Vagina (tissue), 2 donors: ENCODE data around the gene PLEKHJ1. TPM values are rescaled to one million over a fixed set of nuclear protein-coding genes. Genes with fewer than 3 reads are reported as not detected.

Experiments
- DNase-seq, 2 donors: peaks; one replicate each; pipeline ENCODE4 v3.0.0-alpha.2; 2017; ENCODE audit errors: extremely low spot score in 2 of 2
- H3K27ac ChIP-seq: fragments of 200-600 bp; sonication (generic); one replicate; pipeline ENCODE4 v1.5.1; 2019
- H3K27me3 ChIP-seq: fragments of 200-600 bp; sonication (generic); one replicate; pipeline ENCODE4 v1.5.1; 2019
- H3K36me3 ChIP-seq, 2 donors: fragments of 200-600 bp; sonication (generic); one replicate each; pipeline ENCODE4 v1.5.1; 2017 to 2019
- H3K4me1 ChIP-seq: fragments of 200-600 bp; sonication (generic); one replicate; pipeline ENCODE4 v1.5.1; 2019
- H3K4me3 ChIP-seq, 2 donors: fragments of 200-600 bp; sonication (generic); 1 replicate in 1 of 2; 2 replicates in 1 of 2; pipeline ENCODE4 v1.5.1; 2016 to 2019
- H3K9me3 ChIP-seq: fragments of 200-600 bp; sonication (generic); one replicate; pipeline ENCODE4 v1.5.1; 2019
- POLR2A ChIP-seq, 2 donors: fragments of 450-650 bp; IDR thresholded peaks; one replicate each; pipeline ENCODE4 v1.6.1; 2017; ENCODE audit warnings: antibody characterized with exemption in 2 of 2, mild to moderate bottlenecking in 2 of 2, moderate library complexity in 2 of 2
- POLR2AphosphoS5 ChIP-seq, 2 donors: sonication (generic); formaldehyde crosslinking; IDR thresholded peaks; one replicate each; pipeline ENCODE4 v1.9.0; 2017; ENCODE audit warnings: antibody characterized with exemption in 2 of 2, mild to moderate bottlenecking in 2 of 2, low read depth in 1 of 2; ENCODE audit not compliant: insufficient read depth in 1 of 2
- intact Hi-C: fragments of 100-400 bp; cut with DNase I; formaldehyde crosslinking; loops from one replicate; pipeline ENCODE4 v1.15.1; 2023
- total RNA-seq: library from RNA; depleted of rRNA; stranded (reverse); fragments of >200 nt; gene quantifications from one replicate; pipeline ENCODE4 v1.2.3, GENCODE V29; 2016
- TF ChIP-seq, protein P1 (sequence below), 3 experiments: fragments of 450-650 bp in 2 of 3; fragments of 200-600 bp in 1 of 3; sonication (generic) in 1 of 3; IDR thresholded peaks; one replicate each; pipeline ENCODE4 v1.5.1; 2017 to 2019; ENCODE audit warnings: antibody characterized with exemption in 3 of 3, mild to moderate bottlenecking in 2 of 3, moderate library complexity in 2 of 3

PLEKHJ1 gene
- total RNA-seq, 1 donor from 2014 or later = 30.7 TPM

GRCh38 chr19:2229103-2230032, 6.8 kb downstream of the PLEKHJ1 start:
- Histone ChIP-seq H3K36me3 (peaks cover 0 to 43% of the 10 kb centered on the region in 2 donors), H3K4me1 (peaks cover 12% of the 10 kb centered on the region), H3K27me3 (no peaks in the 10 kb centered on the region), H3K27ac (no peak overlapping the region), H3K9me3 (no peaks in the 10 kb centered on the region), H3K4me3 (no peak overlapping the region)
- TF ChIP-seq, protein P1, sequence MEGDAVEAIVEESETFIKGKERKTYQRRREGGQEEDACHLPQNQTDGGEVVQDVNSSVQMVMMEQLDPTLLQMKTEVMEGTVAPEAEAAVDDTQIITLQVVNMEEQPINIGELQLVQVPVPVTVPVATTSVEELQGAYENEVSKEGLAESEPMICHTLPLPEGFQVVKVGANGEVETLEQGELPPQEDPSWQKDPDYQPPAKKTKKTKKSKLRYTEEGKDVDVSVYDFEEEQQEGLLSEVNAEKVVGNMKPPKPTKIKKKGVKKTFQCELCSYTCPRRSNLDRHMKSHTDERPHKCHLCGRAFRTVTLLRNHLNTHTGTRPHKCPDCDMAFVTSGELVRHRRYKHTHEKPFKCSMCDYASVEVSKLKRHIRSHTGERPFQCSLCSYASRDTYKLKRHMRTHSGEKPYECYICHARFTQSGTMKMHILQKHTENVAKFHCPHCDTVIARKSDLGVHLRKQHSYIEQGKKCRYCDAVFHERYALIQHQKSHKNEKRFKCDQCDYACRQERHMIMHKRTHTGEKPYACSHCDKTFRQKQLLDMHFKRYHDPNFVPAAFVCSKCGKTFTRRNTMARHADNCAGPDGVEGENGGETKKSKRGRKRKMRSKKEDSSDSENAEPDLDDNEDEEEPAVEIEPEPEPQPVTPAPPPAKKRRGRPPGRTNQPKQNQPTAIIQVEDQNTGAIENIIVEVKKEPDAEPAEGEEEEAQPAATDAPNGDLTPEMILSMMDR (IDR thresholded peaks at IDR 0.05) = no peak
- TF ChIP-seq POLR2A (IDR thresholded peaks at IDR 0.05) (no peak), POLR2AphosphoS5 (IDR thresholded peaks at IDR 0.05; ENCODE audit: insufficient read depth in 1 of 2, low read depth in 1 of 2) (no peak)
- DNase-seq = no peak
- intact Hi-C loops = no loop called here

GRCh38 chr19:2228157-2229030, 7.7 kb downstream of the PLEKHJ1 start:
- intact Hi-C loops = no loop called here
- Histone ChIP-seq H3K27me3 (no peaks in the 10 kb centered on the region), H3K36me3 (peaks cover 0 to 39% of the 10 kb centered on the region in 2 donors), H3K4me3 (no peak overlapping the region), H3K4me1 (peaks cover 3% of the 10 kb centered on the region), H3K9me3 (no peaks in the 10 kb centered on the region), H3K27ac (no peak overlapping the region)
- TF ChIP-seq, protein P1 (IDR thresholded peaks at IDR 0.05) = no peak
- no peak for TF ChIP-seq POLR2AphosphoS5 (IDR thresholded peaks at IDR 0.05; ENCODE audit: insufficient read depth in 1 of 2, low read depth in 1 of 2)
- no peak for TF ChIP-seq POLR2A (IDR thresholded peaks at IDR 0.05)
- no peak for DNase-seq

DNA sequence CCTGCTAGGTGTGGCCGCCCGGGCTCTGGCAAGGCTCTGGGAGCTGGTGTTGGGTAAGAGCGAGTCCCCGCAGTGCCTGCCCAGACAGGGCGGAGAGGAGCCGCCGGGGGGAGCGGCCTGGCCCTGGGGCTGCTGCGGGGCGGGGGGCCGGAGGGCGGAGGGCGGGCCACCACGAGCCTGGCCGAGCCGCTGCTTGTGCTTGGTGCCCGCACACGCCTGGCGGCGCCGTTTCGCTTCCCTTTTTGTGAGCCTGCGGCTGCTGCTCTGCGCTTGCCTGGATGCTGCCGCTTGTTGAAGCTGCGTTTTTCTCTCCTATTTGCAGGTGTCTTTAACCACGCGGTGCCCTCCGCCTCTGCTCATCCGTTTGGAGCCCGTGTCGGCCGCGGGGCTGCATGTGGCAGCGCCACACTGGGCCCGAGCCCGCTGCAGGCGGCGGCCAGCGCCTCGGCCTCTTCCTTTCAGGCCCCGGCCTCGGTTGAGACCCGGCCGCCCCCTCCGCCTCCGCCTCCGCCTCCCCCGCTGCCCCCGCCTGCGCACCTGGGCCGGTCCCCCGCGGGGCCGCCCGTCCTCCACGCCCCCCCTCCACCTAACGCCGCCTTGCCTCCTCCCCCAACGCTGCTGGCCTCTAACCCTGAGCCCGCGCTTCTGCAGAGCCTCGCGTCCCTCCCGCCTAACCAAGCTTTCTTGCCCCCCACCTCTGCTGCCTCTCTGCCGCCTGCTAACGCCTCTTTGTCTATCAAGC, 8.5 kb downstream of the PLEKHJ1 start:
- no peak for TF ChIP-seq POLR2A (IDR thresholded peaks at IDR 0.05)
- no peak for TF ChIP-seq POLR2AphosphoS5 (IDR thresholded peaks at IDR 0.05; ENCODE audit: insufficient read depth in 1 of 2, low read depth in 1 of 2)
- TF ChIP-seq, protein P1 (IDR thresholded peaks at IDR 0.05) = no peak
- Histone ChIP-seq H3K27ac (no peak overlapping the region), H3K4me1 (no peaks in the 10 kb centered on the region), H3K4me3 (no peak overlapping the region), H3K9me3 (no peaks in the 10 kb centered on the region), H3K36me3 (peaks cover 0 to 33% of the 10 kb centered on the region in 2 donors), H3K27me3 (no peaks in the 10 kb centered on the region)
- DNase-seq = no peak
- intact Hi-C loops = no loop called here

GRCh38 chr19:2226840-2227360, 9.2 kb downstream of the PLEKHJ1 start:
- intact Hi-C loops = no loop called here
- no peak overlapping the region for H3K27ac ChIP-seq
- H3K9me3 ChIP-seq = no peaks in the 10 kb centered on the region
- peaks cover 0 to 33% of the 10 kb centered on the region in 2 donors for H3K36me3 ChIP-seq
- H3K27me3 ChIP-seq = no peaks in the 10 kb centered on the region
- no peak overlapping the region for H3K4me3 ChIP-seq
- TF ChIP-seq POLR2AphosphoS5 (IDR thresholded peaks at IDR 0.05; ENCODE audit: insufficient read depth in 1 of 2, low read depth in 1 of 2) = no peak
- TF ChIP-seq, protein P1 (IDR thresholded peaks at IDR 0.05) = no peak
- TF ChIP-seq POLR2A (IDR thresholded peaks at IDR 0.05) = no peak
- H3K4me1 ChIP-seq = no peaks in the 10 kb centered on the region
- no peak for DNase-seq
